Endothelial cell of umbilical vein (primary cell): Measurements from ENCODE around the gene IVD. TPM values are rescaled to one million over a fixed set of nuclear protein-coding genes. Genes with fewer than 3 reads are reported as not detected.

ENCODE experiments used
- BruUV-seq: library from RNA; stranded (reverse); fragments of 400-500 nt; replicated peaks from 2 replicates; lab custom pipeline; 2021; lab: Mats Ljungman, UMichigan
- CTCF ChIA-PET: fragments of 300-600, 350-600 bp; sonication (Branson Sonifier 250); formaldehyde crosslinking; loops from one replicate; lab custom pipeline; 2021; ENCODE audit warnings: antibody characterized with exemption, inconsistent platforms; lab: Charles Lee
- POLR2A ChIA-PET: fragments of 300-600, 350-600 bp; sonication (Branson Sonifier 250); formaldehyde crosslinking; loops from one replicate; lab custom pipeline; 2021; ENCODE audit warnings: antibody characterized with exemption, inconsistent platforms; lab: Charles Lee
- DNase-seq: peaks from one replicate; pipeline ENCODE4 v3.0.0-alpha.2; 2011; ENCODE audit warnings: low read depth, low spot score
- FAIRE-seq: peaks from 2 replicates; lab custom pipeline; 2011; peaks lifted over from hg19 to GRCh38; lab: Jason Lieb, UNC
- H2AFZ ChIP-seq: 2 replicates; pipeline ENCODE4 v1.6.0; 2012; ENCODE audit warnings: low read depth, low read length, control low read depth, inconsistent platforms
- H3K27ac ChIP-seq: 2 replicates; pipeline ENCODE4 v1.5.1; 2011; ENCODE audit warnings: low read depth, mild to moderate bottlenecking, control low read depth, low read length, moderate library complexity; ENCODE audit not compliant: insufficient read depth
- H3K27me3 ChIP-seq, 2 experiments: 2 replicates each; pipeline versions ENCODE4 v1.6.0 to v1.6.1; 2011; ENCODE audit warnings: low read length in 2 of 2, mixed read lengths in 1 of 2; ENCODE audit not compliant: control insufficient read depth in 2 of 2, insufficient read depth in 2 of 2
- H3K36me3 ChIP-seq, 2 experiments: 2 replicates in 1 of 2; 3 replicates in 1 of 2; pipeline ENCODE4 v1.5.1; 2011; ENCODE audit warnings: low read length in 2 of 2, mild to moderate bottlenecking in 1 of 2, moderate library complexity in 1 of 2; ENCODE audit not compliant: control insufficient read depth in 2 of 2, insufficient read depth in 2 of 2; ENCODE audit errors: extremely low read depth in 1 of 2
- H3K4me1 ChIP-seq: 3 replicates; pipeline ENCODE4 v1.5.1; 2011; ENCODE audit warnings: mild to moderate bottlenecking, low read length; ENCODE audit not compliant: control insufficient read depth, insufficient read depth; ENCODE audit errors: extremely low read depth
- H3K4me2 ChIP-seq: 2 replicates; pipeline ENCODE4 v1.6.1; 2011; ENCODE audit warnings: low read length, control low read depth, mixed read lengths; ENCODE audit not compliant: insufficient read depth
- H3K4me3 ChIP-seq, 3 experiments: fragments of 200-600 bp in 1 of 3; sonication (generic), shearing (Covaris generic) in 1 of 3; replicated peaks in 1 of 3; 2 replicates each; pipeline ENCODE4 v1.5.1; 2011 to 2016; ENCODE audit warnings: control low read depth in 3 of 3, low read length in 3 of 3, mild to moderate bottlenecking in 2 of 3, inconsistent platforms in 1 of 3, low read depth in 1 of 3, moderate library complexity in 1 of 3; ENCODE audit not compliant: insufficient read depth in 1 of 3
- H3K79me2 ChIP-seq: 2 replicates; pipeline ENCODE4 v1.6.0; 2012; ENCODE audit warnings: low read length, inconsistent platforms; ENCODE audit not compliant: control insufficient read depth, insufficient read depth
- H3K9ac ChIP-seq: replicated peaks from 2 replicates; pipeline ENCODE3; 2011; ENCODE audit warnings: low read length, control low read depth; ENCODE audit not compliant: insufficient read depth; ENCODE audit errors: extremely low read depth
- H3K9me1 ChIP-seq: replicated peaks from 3 replicates; pipeline ENCODE4 v1.6.0; 2011; ENCODE audit warnings: mild to moderate bottlenecking, low read length; ENCODE audit not compliant: control insufficient read depth, insufficient read depth; ENCODE audit errors: extremely low read depth
- H3K9me3 ChIP-seq: replicated peaks from 2 replicates; pipeline ENCODE4 v1.5.1; 2012; ENCODE audit warnings: low read length, inconsistent platforms; ENCODE audit not compliant: control insufficient read depth, insufficient read depth
- H4K20me1 ChIP-seq: replicated peaks from 2 replicates; pipeline ENCODE3; 2011; ENCODE audit warnings: mild to moderate bottlenecking, low read length; ENCODE audit not compliant: control insufficient read depth, insufficient read depth; ENCODE audit errors: extremely low read depth
- EZH2 ChIP-seq: IDR thresholded peaks from 2 replicates; pipeline ENCODE4 v1.6.1; 2012; ENCODE audit warnings: borderline replicate concordance, low read depth, mild to moderate bottlenecking, moderate library complexity, low read length, inconsistent platforms; ENCODE audit not compliant: severe bottlenecking
- FOS ChIP-seq: IDR thresholded peaks from 2 replicates; pipeline ENCODE4 v1.6.1; 2011; ENCODE audit warnings: mild to moderate bottlenecking, low read length, moderate library complexity, borderline replicate concordance; ENCODE audit not compliant: insufficient read depth
- GATA2 ChIP-seq: IDR thresholded peaks from 2 replicates; pipeline ENCODE4 v1.7.0; 2011; ENCODE audit warnings: low read depth, mild to moderate bottlenecking, moderate library complexity, mixed read lengths, low read length; ENCODE audit not compliant: insufficient read length, insufficient read depth
- JUN ChIP-seq: IDR thresholded peaks from 2 replicates; pipeline ENCODE4 v1.6.1; 2011; ENCODE audit warnings: borderline replicate concordance, low read depth; ENCODE audit not compliant: insufficient read length, insufficient read depth
- MYC ChIP-seq: IDR thresholded peaks from one replicate; pipeline ENCODE4 v1.6.1; 2011; ENCODE audit warnings: mild to moderate bottlenecking, low read depth, low read length
- POLR2A ChIP-seq: IDR thresholded peaks from 2 replicates; pipeline ENCODE4 v1.6.1; 2012; ENCODE audit warnings: low read depth, mild to moderate bottlenecking, control low read depth, low read length
- dilution Hi-C: fragments of 300-500 bp; cut with MboI; formaldehyde crosslinking; loops from one replicate; pipeline ENCODE4 v1.15.0; 2019; ENCODE audit warnings: low sequenced_read_pairs; ENCODE audit not compliant: extremely low pct_ligation_motif_present
- intact Hi-C: fragments of 100-400 bp; cut with micrococcal nuclease; formaldehyde crosslinking; loops from one replicate; pipeline ENCODE4 v1.10.0; 2022
- polyA plus RNA-seq, 4 experiments: library from polyadenylated mRNA; depleted of rRNA in 3 of 4; stranded (reverse) in 3 of 4; unstranded in 1 of 4; fragments of >200 nt; gene quantifications; 2 replicates each; pipeline versions ENCODE4 v1.2.1 to v1.2.3, GENCODE V29; 2011 to 2012; ENCODE audit warnings: missing spikeins in 1 of 4
- total RNA-seq: library from RNA; stranded (reverse); gene quantifications from 2 replicates; pipeline ENCODE4 v1.2.3, GENCODE V29; 2021
- TF ChIP-seq, protein P1 (sequence below): IDR thresholded peaks from 2 replicates; pipeline ENCODE4 v1.6.1; 2011; ENCODE audit not compliant: insufficient read depth, insufficient read length
- TF ChIP-seq, protein P2 (sequence below), 2 donors: IDR thresholded peaks; 1 replicate in 1 of 2; 2 replicates in 1 of 2; pipeline ENCODE4 v1.5.1; 2011; ENCODE audit warnings: low read length in 2 of 2, mild to moderate bottlenecking in 2 of 2, moderate library complexity in 2 of 2, control low read depth in 1 of 2, inconsistent platforms in 1 of 2, low read depth in 1 of 2; ENCODE audit not compliant: insufficient read depth in 1 of 2; ENCODE audit errors: extremely low read depth in 1 of 2

The IVD gene
- total and polyA plus RNA-seq, 2 donors (not counting 3 experiments of a cell fraction or from before 2014, with no cell fraction given), result 34.1 to 62.5 TPM

DNA sequence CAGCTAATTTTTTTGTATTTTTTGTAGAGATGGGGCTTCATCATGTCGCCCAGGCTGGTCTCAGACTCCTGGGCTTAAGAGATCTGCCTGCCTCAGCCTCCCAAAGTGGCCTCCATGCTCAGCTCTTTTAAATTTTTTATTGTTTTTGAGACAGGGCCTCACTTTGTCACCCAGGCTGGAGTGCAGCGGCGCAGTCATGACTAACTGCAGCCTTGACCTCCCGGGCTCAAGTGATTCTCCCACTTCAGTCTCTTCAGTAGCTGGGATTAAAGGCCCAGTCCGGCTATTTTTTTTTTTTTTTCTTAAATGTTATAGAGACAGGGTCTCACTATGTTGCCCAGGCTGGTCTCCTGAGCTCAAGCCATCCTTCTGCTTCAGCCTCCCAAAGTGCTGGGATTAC is 20.1 kb downstream of the IVD start:
- Histone ChIP-seq H3K4me1 (no peaks in the 10 kb centered on the region), H4K20me1 (no peaks in the 10 kb centered on the region), H3K9me1 (no peaks in the 10 kb centered on the region), H3K9ac (no peak overlapping the region), H3K4me3 (no peak overlapping the region), H3K4me2 (no peak overlapping the region), H3K27me3 (peaks cover 6 to 9% of the 10 kb centered on the region in 2 experiments), H3K9me3 (no peaks in the 10 kb centered on the region), H2AFZ (no peak overlapping the region), H3K79me2 (no peaks in the 10 kb centered on the region), H3K36me3 (no peaks in the 10 kb centered on the region), H3K27ac (no peak overlapping the region)
- intact Hi-C loops (no loop called here), dilution Hi-C loops (no loop called here)
- BruUV-seq, result no TSS peak
- DNase-seq (no peak), FAIRE-seq (peak; percentile 43)
- TF ChIP-seq, protein P1, sequence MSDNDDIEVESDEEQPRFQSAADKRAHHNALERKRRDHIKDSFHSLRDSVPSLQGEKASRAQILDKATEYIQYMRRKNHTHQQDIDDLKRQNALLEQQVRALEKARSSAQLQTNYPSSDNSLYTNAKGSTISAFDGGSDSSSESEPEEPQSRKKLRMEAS, result no peak
- TF ChIP-seq, protein P2, sequence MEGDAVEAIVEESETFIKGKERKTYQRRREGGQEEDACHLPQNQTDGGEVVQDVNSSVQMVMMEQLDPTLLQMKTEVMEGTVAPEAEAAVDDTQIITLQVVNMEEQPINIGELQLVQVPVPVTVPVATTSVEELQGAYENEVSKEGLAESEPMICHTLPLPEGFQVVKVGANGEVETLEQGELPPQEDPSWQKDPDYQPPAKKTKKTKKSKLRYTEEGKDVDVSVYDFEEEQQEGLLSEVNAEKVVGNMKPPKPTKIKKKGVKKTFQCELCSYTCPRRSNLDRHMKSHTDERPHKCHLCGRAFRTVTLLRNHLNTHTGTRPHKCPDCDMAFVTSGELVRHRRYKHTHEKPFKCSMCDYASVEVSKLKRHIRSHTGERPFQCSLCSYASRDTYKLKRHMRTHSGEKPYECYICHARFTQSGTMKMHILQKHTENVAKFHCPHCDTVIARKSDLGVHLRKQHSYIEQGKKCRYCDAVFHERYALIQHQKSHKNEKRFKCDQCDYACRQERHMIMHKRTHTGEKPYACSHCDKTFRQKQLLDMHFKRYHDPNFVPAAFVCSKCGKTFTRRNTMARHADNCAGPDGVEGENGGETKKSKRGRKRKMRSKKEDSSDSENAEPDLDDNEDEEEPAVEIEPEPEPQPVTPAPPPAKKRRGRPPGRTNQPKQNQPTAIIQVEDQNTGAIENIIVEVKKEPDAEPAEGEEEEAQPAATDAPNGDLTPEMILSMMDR (IDR thresholded peaks at IDR 0.05; ENCODE audit: extremely low read depth in 1 of 2, insufficient read depth in 1 of 2, low read depth in 1 of 2, low read length in 2 of 2), result no peak
- no peak for TF ChIP-seq JUN
- TF ChIP-seq POLR2A, result no peak
- TF ChIP-seq MYC, result no peak
- no peak for TF ChIP-seq GATA2
- TF ChIP-seq FOS, result no peak
- TF ChIP-seq EZH2, result no peak
- CTCF ChIA-PET, result interaction anchor here (0.6 to 6.9 kb wide), 6 partner anchors 10 to 146 kb away, joined by 3 to 113 read pairs (median 4); no protein-coding TSS in a partner anchor
- POLR2A ChIA-PET, result no interaction called here
